AG09319 (cell line): ENCODE measurements around the gene TIMM44.

Experiments
- DNase-seq: peaks from one replicate; pipeline ENCODE4 v3.0.0-alpha.2; 2010; ENCODE audit warnings: low read depth; ENCODE audit errors: extremely low read depth
- TF ChIP-seq, protein P1 (sequence below): IDR thresholded peaks from 2 replicates; pipeline ENCODE4 v1.5.1; 2011; ENCODE audit warnings: low read depth, mild to moderate bottlenecking, inconsistent platforms, low read length, moderate library complexity

TIMM44 gene

GRCh38 chr19:7943444-7944176, at the start of gene TIMM44:
TSS of gene TIMM44 (minus strand) at chr19:7943666. CDS start at chr19:7943651, 15 bp downstream.
- TF ChIP-seq, protein P1, sequence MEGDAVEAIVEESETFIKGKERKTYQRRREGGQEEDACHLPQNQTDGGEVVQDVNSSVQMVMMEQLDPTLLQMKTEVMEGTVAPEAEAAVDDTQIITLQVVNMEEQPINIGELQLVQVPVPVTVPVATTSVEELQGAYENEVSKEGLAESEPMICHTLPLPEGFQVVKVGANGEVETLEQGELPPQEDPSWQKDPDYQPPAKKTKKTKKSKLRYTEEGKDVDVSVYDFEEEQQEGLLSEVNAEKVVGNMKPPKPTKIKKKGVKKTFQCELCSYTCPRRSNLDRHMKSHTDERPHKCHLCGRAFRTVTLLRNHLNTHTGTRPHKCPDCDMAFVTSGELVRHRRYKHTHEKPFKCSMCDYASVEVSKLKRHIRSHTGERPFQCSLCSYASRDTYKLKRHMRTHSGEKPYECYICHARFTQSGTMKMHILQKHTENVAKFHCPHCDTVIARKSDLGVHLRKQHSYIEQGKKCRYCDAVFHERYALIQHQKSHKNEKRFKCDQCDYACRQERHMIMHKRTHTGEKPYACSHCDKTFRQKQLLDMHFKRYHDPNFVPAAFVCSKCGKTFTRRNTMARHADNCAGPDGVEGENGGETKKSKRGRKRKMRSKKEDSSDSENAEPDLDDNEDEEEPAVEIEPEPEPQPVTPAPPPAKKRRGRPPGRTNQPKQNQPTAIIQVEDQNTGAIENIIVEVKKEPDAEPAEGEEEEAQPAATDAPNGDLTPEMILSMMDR, result no peak
- peak; percentile 98 for DNase-seq

GRCh38 chr19:7992575-7992974, 49.1 kb upstream of the TIMM44 start:
- DNase-seq, result no peak
- TF ChIP-seq, protein P1, result no peak

GRCh38 chr19:7989071-7989575, 45.7 kb upstream of the TIMM44 start:
- DNase-seq, result no peak
- TF ChIP-seq, protein P1, result no peak

DNA sequence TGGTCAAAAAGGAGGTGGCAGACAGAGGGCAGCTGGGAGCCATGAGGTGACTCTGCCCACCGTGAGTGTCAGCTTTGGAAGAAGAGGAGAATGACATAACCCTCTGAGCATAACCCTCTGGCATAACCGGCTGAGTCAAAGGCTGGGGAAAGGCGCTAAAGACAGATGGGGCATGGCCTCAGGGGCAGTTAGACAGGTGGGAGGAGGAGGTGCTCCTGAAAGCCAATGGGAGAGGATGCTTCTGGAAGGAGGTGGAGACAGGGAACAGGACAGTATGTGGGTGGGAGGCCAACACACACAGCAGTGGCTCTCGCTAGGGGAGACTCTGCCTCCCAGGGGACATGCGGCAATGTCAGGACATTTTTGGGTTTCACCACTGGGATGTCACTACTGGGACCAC, 44.8 kb upstream of the TIMM44 start:
- TF ChIP-seq, protein P1, result no peak
- no peak for DNase-seq

GRCh38 chr19:7987114-7987768, 43.8 kb upstream of the TIMM44 start:
- TF ChIP-seq, protein P1, result no peak
- DNase-seq, result no peak

DNA sequence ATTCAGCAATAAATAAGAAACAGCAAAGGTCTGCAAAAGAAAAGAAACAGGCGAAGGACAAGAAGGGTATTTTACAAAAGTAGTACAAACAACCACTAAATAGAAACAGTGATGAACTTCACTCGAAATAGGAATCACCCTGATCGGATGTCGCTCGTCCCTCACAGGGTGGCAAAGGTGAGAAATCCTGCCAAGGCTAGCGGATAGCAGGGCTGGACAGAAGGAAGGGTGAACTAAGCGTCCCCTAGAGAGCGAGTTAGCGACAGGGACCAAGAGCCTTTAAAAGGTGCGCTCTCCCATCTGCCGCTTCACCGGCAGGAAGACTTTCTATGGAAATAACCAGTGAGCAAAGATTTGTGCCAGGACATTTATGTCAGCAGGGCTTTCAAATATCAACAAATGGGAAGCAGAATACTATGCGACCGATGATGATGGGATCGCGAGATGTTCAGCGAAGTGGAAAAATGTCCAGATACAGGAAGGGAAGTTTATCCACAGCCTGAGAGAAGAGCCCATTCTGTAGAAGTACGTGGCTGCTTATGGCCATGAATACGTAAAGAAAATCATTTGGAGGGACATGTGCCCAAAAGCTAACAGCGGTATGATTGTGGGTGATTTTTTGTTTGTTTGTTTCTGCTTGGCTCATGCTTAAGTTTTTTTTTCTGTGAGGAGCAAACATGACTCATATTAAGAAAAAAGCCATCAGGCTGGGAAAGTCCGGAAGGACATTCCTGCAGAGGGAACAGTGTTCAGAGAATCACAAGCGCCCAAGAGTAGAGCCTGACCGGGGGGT, 43.1 kb upstream of the TIMM44 start:
- DNase-seq, result no peak
- TF ChIP-seq, protein P1, result no peak
